ENCODE results near the gene CCDC149.

GRCh38 chr4:24809376-24809775 is 103.5 kb downstream of the CCDC149 start:
- no peak for TF ChIP-seq CTCF (IDR thresholded peaks at IDR 0.05; ENCODE audit: insufficient read depth, low read length)
- TF ChIP-seq POLR2AphosphoS5 (IDR thresholded peaks at IDR 0.05; ENCODE audit: low read depth): no peak
- TF ChIP-seq REST (IDR thresholded peaks at IDR 0.05; ENCODE audit: insufficient replicate concordance, low read depth): no peak
